Lower lobe of right lung (tissue), 2 donors: Measurements from ENCODE around the gene CCSAP. TPM values are rescaled to one million over a fixed set of nuclear protein-coding genes. Genes with fewer than 3 reads are reported as not detected.

Source experiments
- ATAC-seq, 2 donors: fragments of 200-7000 bp; cut with Tn5 transposase; one replicate each; pipeline ENCODE4 v1.9.1; 2020 to 2022; ENCODE audit warnings: mild to moderate bottlenecking in 2 of 2, moderate library complexity in 2 of 2
- DNase-seq: peaks from one replicate; pipeline ENCODE4 v3.0.0-alpha.2; 2020
- H3K27ac ChIP-seq: fragments of 200-600 bp; one replicate; pipeline ENCODE4 v1.8.0; 2022
- H3K27me3 ChIP-seq: fragments of 200-600 bp; one replicate; pipeline ENCODE4 v1.8.0; 2022; ENCODE audit warnings: low read depth
- H3K36me3 ChIP-seq: fragments of 200-600 bp; one replicate; pipeline ENCODE4 v1.8.0; 2022; ENCODE audit warnings: mild to moderate bottlenecking
- H3K4me1 ChIP-seq: fragments of 200-600 bp; one replicate; pipeline ENCODE4 v1.8.0; 2022
- H3K4me3 ChIP-seq: fragments of 200-600 bp; one replicate; pipeline ENCODE4 v1.8.0; 2022; ENCODE audit warnings: mild to moderate bottlenecking
- H3K9me3 ChIP-seq: fragments of 200-600 bp; one replicate; pipeline ENCODE4 v1.8.0; 2022
- intact Hi-C: fragments of 100-400 bp; cut with DNase I; formaldehyde crosslinking; loops from one replicate; pipeline ENCODE4 v1.11.0; 2022
- total RNA-seq: library from RNA; stranded (reverse); fragmentation: NEBNext Ultra II Directional; extraction: Animal tissue kit (Norgen Biotek cat#: 25700); gene quantifications from one replicate; pipeline ENCODE4 v1.2.1, GENCODE V29; 2021
- TF ChIP-seq, protein P1 (sequence below): fragments of 200-600 bp; IDR thresholded peaks from one replicate; pipeline ENCODE4 v1.8.0; 2022; ENCODE audit warnings: antibody characterized with exemption, mild to moderate bottlenecking
- donor health status: DM: no; HTN: yes; CAD: no; lungs with severe emphysema.

CCSAP gene
- total RNA-seq, 1 donor from 2014 or later, result 12.2 TPM

DNA sequence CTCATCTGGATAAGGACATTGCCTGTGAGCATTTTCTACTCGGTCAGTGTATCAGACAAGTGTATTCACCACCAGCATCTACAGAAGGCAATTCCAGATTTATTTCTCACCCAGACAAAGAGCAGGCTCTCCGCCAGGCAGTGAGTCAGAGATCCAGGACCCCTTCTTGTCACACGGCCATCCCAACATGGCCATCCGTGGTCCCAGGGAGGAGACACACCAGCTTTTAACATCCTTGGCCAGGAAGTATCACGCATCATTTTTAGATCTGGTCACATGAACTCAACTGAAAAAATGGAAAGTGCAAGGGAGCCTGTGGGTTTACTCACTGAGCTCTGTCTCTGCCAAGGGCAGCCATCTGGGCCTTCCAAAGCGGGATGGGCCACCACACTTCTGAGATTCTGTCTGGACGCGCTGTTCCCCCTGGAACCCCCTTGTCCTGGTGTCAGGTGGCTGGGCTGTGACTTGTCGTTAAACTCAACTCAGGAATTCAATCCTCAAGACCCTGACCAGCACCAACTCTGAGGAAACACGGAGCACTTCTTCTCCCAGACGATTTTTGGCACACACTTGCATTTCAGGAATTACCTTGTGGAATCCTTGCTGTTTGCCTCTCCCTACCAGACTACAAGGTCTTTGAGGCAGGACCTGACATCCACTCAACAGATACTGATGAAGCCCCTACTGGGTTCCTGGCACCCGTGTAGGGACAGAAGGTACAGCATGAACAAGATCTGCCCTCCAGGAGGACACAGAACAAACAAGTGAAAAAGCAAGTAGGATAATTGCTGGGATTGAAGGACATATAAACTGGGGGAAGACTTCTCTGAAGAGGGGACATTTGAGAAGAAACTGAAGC, 21.6 kb upstream of the CCSAP start:
- no peak for ATAC-seq
- intact Hi-C loops, result no loop called here
- H3K4me1 ChIP-seq, result no peaks in the 10 kb centered on the region
- H3K4me3 ChIP-seq, result no peak overlapping the region
- no peak overlapping the region for H3K27ac ChIP-seq
- H3K36me3 ChIP-seq, result no peaks in the 10 kb centered on the region
- H3K9me3 ChIP-seq, result no peaks in the 10 kb centered on the region
- DNase-seq, result no peak
- H3K27me3 ChIP-seq, result peaks cover 18% of the 10 kb centered on the region
- TF ChIP-seq, protein P1, sequence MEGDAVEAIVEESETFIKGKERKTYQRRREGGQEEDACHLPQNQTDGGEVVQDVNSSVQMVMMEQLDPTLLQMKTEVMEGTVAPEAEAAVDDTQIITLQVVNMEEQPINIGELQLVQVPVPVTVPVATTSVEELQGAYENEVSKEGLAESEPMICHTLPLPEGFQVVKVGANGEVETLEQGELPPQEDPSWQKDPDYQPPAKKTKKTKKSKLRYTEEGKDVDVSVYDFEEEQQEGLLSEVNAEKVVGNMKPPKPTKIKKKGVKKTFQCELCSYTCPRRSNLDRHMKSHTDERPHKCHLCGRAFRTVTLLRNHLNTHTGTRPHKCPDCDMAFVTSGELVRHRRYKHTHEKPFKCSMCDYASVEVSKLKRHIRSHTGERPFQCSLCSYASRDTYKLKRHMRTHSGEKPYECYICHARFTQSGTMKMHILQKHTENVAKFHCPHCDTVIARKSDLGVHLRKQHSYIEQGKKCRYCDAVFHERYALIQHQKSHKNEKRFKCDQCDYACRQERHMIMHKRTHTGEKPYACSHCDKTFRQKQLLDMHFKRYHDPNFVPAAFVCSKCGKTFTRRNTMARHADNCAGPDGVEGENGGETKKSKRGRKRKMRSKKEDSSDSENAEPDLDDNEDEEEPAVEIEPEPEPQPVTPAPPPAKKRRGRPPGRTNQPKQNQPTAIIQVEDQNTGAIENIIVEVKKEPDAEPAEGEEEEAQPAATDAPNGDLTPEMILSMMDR, result no peak

DNA sequence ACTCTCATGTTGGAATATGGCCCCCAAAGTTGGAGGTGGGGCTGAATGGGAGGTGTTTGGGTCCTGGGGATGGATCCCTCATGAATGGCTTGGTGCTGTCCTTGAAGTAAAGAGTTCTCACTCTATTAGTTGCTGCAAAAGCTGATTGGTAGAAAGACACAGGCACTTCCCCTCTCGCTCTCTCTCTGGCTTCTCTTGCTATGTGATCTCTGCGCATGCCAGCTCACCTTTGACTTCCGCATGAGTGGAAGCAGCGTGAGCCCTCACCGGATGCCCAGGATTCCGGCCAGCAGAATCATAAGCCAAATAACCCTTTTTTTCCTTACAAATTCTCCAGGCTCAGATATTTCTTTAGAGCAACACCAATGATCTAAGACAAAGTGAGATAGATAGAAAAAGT, 20.9 kb upstream of the CCSAP start:
- intact Hi-C loops, result no loop called here
- DNase-seq, result no peak
- TF ChIP-seq, protein P1, result no peak

GRCh38 chr1:229360420-229360819, 17.6 kb upstream of the CCSAP start:
- Histone ChIP-seq H3K4me3 (no peak overlapping the region), H3K27me3 (peaks cover 18% of the 10 kb centered on the region), H3K4me1 (no peaks in the 10 kb centered on the region), H3K9me3 (no peaks in the 10 kb centered on the region), H3K36me3 (no peaks in the 10 kb centered on the region), H3K27ac (no peak overlapping the region)
- ATAC-seq (no peak), DNase-seq (no peak)
- intact Hi-C loops, result no loop called here
- TF ChIP-seq, protein P1, result no peak

More for the DNA sequence above, 20.9 kb upstream of the CCSAP start:
- Histone ChIP-seq H3K9me3 (no peaks in the 10 kb centered on the region), H3K27me3 (peaks cover 18% of the 10 kb centered on the region), H3K36me3 (no peaks in the 10 kb centered on the region), H3K27ac (no peak overlapping the region), H3K4me3 (no peak overlapping the region), H3K4me1 (no peaks in the 10 kb centered on the region)
- no peak for ATAC-seq

DNA sequence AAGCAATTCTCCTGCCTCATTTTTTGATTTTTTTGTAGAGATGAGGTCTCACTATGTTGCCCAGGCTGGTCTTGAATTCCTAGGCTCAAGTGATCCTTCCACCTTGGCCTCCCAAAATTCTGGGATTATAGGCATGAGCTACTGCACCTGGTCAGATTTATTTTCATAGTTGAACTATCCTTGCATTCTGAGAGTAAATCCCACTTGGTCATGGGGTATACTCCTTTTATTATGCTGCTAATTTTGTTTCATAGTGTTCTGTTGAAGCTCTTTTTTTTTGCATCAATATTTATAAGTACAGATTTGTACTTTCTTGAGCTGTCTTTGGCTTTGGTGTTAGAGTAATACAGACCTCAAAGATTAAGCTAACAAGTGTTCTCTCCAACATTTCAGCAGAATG, 12.8 kb upstream of the CCSAP start:
- DNase-seq (no peak), ATAC-seq (no peak)
- no peak overlapping the region for H3K4me3 ChIP-seq
- intact Hi-C loops, result no loop called here
- no peaks in the 10 kb centered on the region for H3K36me3 ChIP-seq
- no peaks in the 10 kb centered on the region for H3K4me1 ChIP-seq
- no peak overlapping the region for H3K27ac ChIP-seq
- peaks cover under 1% of the 10 kb centered on the region for H3K27me3 ChIP-seq
- H3K9me3 ChIP-seq, result peaks cover 5% of the 10 kb centered on the region
- TF ChIP-seq, protein P1, result no peak

- H3K36me3 ChIP-seq, result no peaks in the 10 kb centered on the region
- ATAC-seq (no peak), DNase-seq (no peak)
- H3K27ac ChIP-seq, result no peak overlapping the region
- H3K27me3 ChIP-seq, result no peaks in the 10 kb centered on the region
- peaks cover 5% of the 10 kb centered on the region for H3K9me3 ChIP-seq
- intact Hi-C loops, result no loop called here
- H3K4me1 ChIP-seq, result no peaks in the 10 kb centered on the region
- no peak overlapping the region for H3K4me3 ChIP-seq
- TF ChIP-seq, protein P1, result no peak
Observed at GRCh38 chr1:229354226-229354625, 11.4 kb upstream of the CCSAP start.
